H1 (cell line): ENCODE data around the gene PRDM1. TPM values are rescaled to one million over a fixed set of nuclear protein-coding genes. Genes with fewer than 3 reads are reported as not detected.

Source experiments
- CTCF ChIA-PET: fragments of 300-600 bp; sonication (Branson Sonifier 250); formaldehyde crosslinking; loops from one replicate; lab custom pipeline; 2021; ENCODE audit not compliant: partially characterized antibody; lab: Charles Lee
- POLR2A ChIA-PET: fragments of 300-600 bp; sonication (Branson Sonifier 250); formaldehyde crosslinking; loops from one replicate; lab custom pipeline; 2021; ENCODE audit warnings: inconsistent platforms; ENCODE audit not compliant: partially characterized antibody; lab: Charles Lee
- DNase-seq, 2 experiments: peaks; one replicate each; pipeline versions ENCODE4 v3.0.0 to v3.0.0-alpha.2; 2010 to 2022; ENCODE audit warnings: low spot score in 2 of 2, low read depth in 1 of 2, mixed read lengths in 1 of 2
- FAIRE-seq: peaks from 2 replicates; lab custom pipeline; 2011; peaks lifted over from hg19 to GRCh38; lab: Jason Lieb, UNC
- H2AFZ ChIP-seq: 2 replicates; pipeline ENCODE4 v1.8.1; 2012; ENCODE audit warnings: low read length, inconsistent platforms
- H2AK5ac ChIP-seq: 2 replicates; pipeline ENCODE4 v1.6.1; 2013; ENCODE audit warnings: low read depth, low read length
- H2BK120ac ChIP-seq: replicated peaks from 2 replicates; pipeline ENCODE3; 2013; ENCODE audit warnings: low read depth, low read length, inconsistent platforms
- H2BK12ac ChIP-seq: 2 replicates; pipeline ENCODE4 v1.6.1; 2013; ENCODE audit warnings: low read depth, low read length
- H2BK15ac ChIP-seq: 2 replicates; pipeline ENCODE4 v1.6.1; 2013; ENCODE audit warnings: low read length
- H2BK20ac ChIP-seq: 2 replicates; pipeline ENCODE4 v1.6.1; 2013; ENCODE audit warnings: low read length
- H2BK5ac ChIP-seq: 2 replicates; pipeline ENCODE4 v1.6.1; 2013; ENCODE audit warnings: low read depth, low read length
- H3K14ac ChIP-seq: 2 replicates; pipeline ENCODE4 v1.6.1; 2013; ENCODE audit warnings: inconsistent platforms; ENCODE audit not compliant: insufficient read length
- H3K18ac ChIP-seq: 2 replicates; pipeline ENCODE4 v1.6.1; 2013; ENCODE audit warnings: low read length; ENCODE audit errors: extremely low read depth
- H3K23ac ChIP-seq: 2 replicates; pipeline ENCODE4 v1.6.1; 2013; ENCODE audit warnings: inconsistent platforms; ENCODE audit not compliant: insufficient read length
- H3K23me2 ChIP-seq: 2 replicates; pipeline ENCODE4 v1.6.1; 2013; ENCODE audit warnings: low read depth, low read length
- H3K27ac ChIP-seq: 2 replicates; pipeline ENCODE4 v1.6.1; 2011; ENCODE audit warnings: low read depth, low read length, inconsistent platforms
- H3K27me3 ChIP-seq, 4 experiments: replicated peaks in 1 of 4; 1 replicate in 1 of 4; 2 replicates in 3 of 4; pipeline versions ENCODE4 v1.6.1 to v1.8.1; 2011 to 2013; ENCODE audit warnings: low read length in 3 of 4, mild to moderate bottlenecking in 3 of 4, inconsistent platforms in 2 of 4, mixed read lengths in 2 of 4, moderate library complexity in 1 of 4; ENCODE audit not compliant: control insufficient read depth in 3 of 4, insufficient read depth in 3 of 4; ENCODE audit errors: extremely low read depth in 1 of 4
- H3K36me3 ChIP-seq, 4 experiments: 2 replicates each; pipeline versions ENCODE4 v1.6.1 to v1.8.1; 2011 to 2013; ENCODE audit warnings: mild to moderate bottlenecking in 4 of 4, low read length in 3 of 4, moderate library complexity in 2 of 4, control low read depth in 1 of 4, inconsistent platforms in 1 of 4; ENCODE audit not compliant: insufficient read depth in 4 of 4, control insufficient read depth in 2 of 4
- H3K4ac ChIP-seq: replicated peaks from 2 replicates; pipeline ENCODE3; 2013; ENCODE audit warnings: low read length, low read depth, mixed read lengths, inconsistent platforms; ENCODE audit not compliant: insufficient read length
- H3K4me1 ChIP-seq, 4 experiments: replicated peaks in 1 of 4; 1 replicate in 1 of 4; 2 replicates in 3 of 4; pipeline versions ENCODE4 v1.6.1 to v1.8.1; 2011 to 2013; ENCODE audit warnings: low read length in 3 of 4, inconsistent platforms in 2 of 4, mixed read lengths in 1 of 4; ENCODE audit not compliant: insufficient read depth in 4 of 4, control insufficient read depth in 3 of 4
- H3K4me2 ChIP-seq, 2 experiments: 2 replicates each; pipeline versions ENCODE4 v1.6.1 to v1.8.1; 2011 to 2013; ENCODE audit warnings: low read depth in 2 of 2, low read length in 2 of 2, control low read depth in 1 of 2, inconsistent platforms in 1 of 2, mild to moderate bottlenecking in 1 of 2; ENCODE audit not compliant: insufficient read depth in 1 of 2
- H3K4me3 ChIP-seq, 4 experiments: fragments of 200-600, 300-600 bp in 1 of 4; sonication (generic), shearing (Covaris generic), sonication (Bioruptor Twin) in 1 of 4; 2 replicates each; pipeline versions ENCODE4 v1.5.1 to v1.8.1; 2011 to 2016; ENCODE audit warnings: low read length in 4 of 4, low read depth in 3 of 4, control low read depth in 2 of 4, inconsistent platforms in 2 of 4, mild to moderate bottlenecking in 2 of 4, mixed read lengths in 1 of 4, moderate library complexity in 1 of 4; ENCODE audit not compliant: insufficient read depth in 2 of 4; ENCODE audit errors: extremely low read depth in 1 of 4
- H3K56ac ChIP-seq: replicated peaks from 2 replicates; pipeline ENCODE3; 2013; ENCODE audit warnings: low read depth, mild to moderate bottlenecking, mixed read lengths, low read length, inconsistent platforms; ENCODE audit not compliant: insufficient read length
- H3K79me1 ChIP-seq: 2 replicates; pipeline ENCODE4 v1.6.1; 2013; ENCODE audit warnings: low read depth, low read length, control low read depth
- H3K79me2 ChIP-seq, 2 experiments: 2 replicates each; pipeline versions ENCODE4 v1.6.1 to v1.8.1; 2012 to 2013; ENCODE audit warnings: low read length in 2 of 2, mild to moderate bottlenecking in 2 of 2, inconsistent platforms in 1 of 2; ENCODE audit not compliant: insufficient read depth in 2 of 2, control insufficient read depth in 1 of 2
- H3K9ac ChIP-seq, 4 experiments: replicated peaks in 1 of 4; 1 replicate in 1 of 4; 2 replicates in 3 of 4; pipeline versions ENCODE4 v1.6.1 to v1.8.1; 2011 to 2013; ENCODE audit warnings: low read depth in 3 of 4, low read length in 3 of 4, control low read depth in 2 of 4, mild to moderate bottlenecking in 2 of 4, moderate library complexity in 2 of 4, inconsistent platforms in 1 of 4; ENCODE audit errors: extremely low read depth in 1 of 4
- H3K9me3 ChIP-seq, 2 experiments: 2 replicates each; pipeline versions ENCODE4 v1.6.1 to v1.8.1; 2012 to 2013; ENCODE audit warnings: mild to moderate bottlenecking in 2 of 2, moderate library complexity in 2 of 2, control low read depth in 1 of 2, inconsistent platforms in 1 of 2, low read depth in 1 of 2, low read length in 1 of 2, mixed read lengths in 1 of 2; ENCODE audit not compliant: insufficient read depth in 2 of 2
- H4K20me1 ChIP-seq, 2 experiments: replicated peaks in 1 of 2; 2 replicates each; pipeline versions ENCODE3 to v1.8.1; 2011 to 2013; ENCODE audit warnings: inconsistent platforms in 2 of 2, low read length in 2 of 2, mild to moderate bottlenecking in 1 of 2; ENCODE audit not compliant: insufficient read depth in 2 of 2, control insufficient read depth in 1 of 2
- H4K5ac ChIP-seq: 2 replicates; pipeline ENCODE4 v1.6.1; 2013; ENCODE audit warnings: low read length, low read depth, mixed read lengths, inconsistent platforms; ENCODE audit not compliant: insufficient read length
- H4K8ac ChIP-seq: 2 replicates; pipeline ENCODE4 v1.8.0; 2013; ENCODE audit warnings: mild to moderate bottlenecking, moderate library complexity, low read length, inconsistent platforms; ENCODE audit not compliant: insufficient read depth; ENCODE audit errors: extremely low read depth
- H4K91ac ChIP-seq: replicated peaks from 2 replicates; pipeline ENCODE3; 2013; ENCODE audit warnings: low read length, mixed read lengths, inconsistent platforms; ENCODE audit not compliant: insufficient read length
- WGBS, 2 experiments: shearing (Covaris generic) in 1 of 2; methylation state at CpG; one replicate each; pipeline versions ENCODE4 v1.1.6 to v1.1.7; 2013 to 2015; ENCODE audit warnings: low lambda C conversion rate in 2 of 2, mixed read lengths in 2 of 2, inconsistent platforms in 1 of 2, low coverage in 1 of 2, missing lambda C conversion rate in 1 of 2; ENCODE audit not compliant: insufficient replicate concordance in 2 of 2, insufficient coverage in 1 of 2, insufficient read length in 1 of 2; ENCODE audit errors: extremely low coverage in 1 of 2, missing lambda C conversion rate in 1 of 2; 5-methylcytosine and 5-hydroxymethylcytosine counted together
- polyA plus RNA-seq, 7 experiments: library from polyadenylated mRNA; depleted of rRNA in 3 of 7; stranded (reverse) in 5 of 7; unstranded in 2 of 7; fragments of >200 nt in 5 of 7; fragments of 200-250 nt in 2 of 7; gene quantifications; 1 replicate in 5 of 7; 2 replicates in 1 of 7; 4 replicates in 1 of 7; pipeline versions ENCODE4 v1.2.1 to v1.2.3, GENCODE V29; 2011 to 2013; ENCODE audit warnings: missing spikeins in 2 of 7, mixed read lengths in 2 of 7
- total RNA-seq: library from RNA; stranded (reverse); fragmentation: NEBNext Ultra II Directional; extraction: Animal tissue kit (Norgen Biotek cat#: 25700); gene quantifications from 2 replicates; pipeline ENCODE4 v1.2.1, GENCODE V29; 2021

PRDM1 gene
- total and polyA plus RNA-seq, 2 of the 8 experiments (the other 6 are each of a cell fraction or from before 2014, with no cell fraction given), result 0.21 to 0.74 TPM

DNA sequence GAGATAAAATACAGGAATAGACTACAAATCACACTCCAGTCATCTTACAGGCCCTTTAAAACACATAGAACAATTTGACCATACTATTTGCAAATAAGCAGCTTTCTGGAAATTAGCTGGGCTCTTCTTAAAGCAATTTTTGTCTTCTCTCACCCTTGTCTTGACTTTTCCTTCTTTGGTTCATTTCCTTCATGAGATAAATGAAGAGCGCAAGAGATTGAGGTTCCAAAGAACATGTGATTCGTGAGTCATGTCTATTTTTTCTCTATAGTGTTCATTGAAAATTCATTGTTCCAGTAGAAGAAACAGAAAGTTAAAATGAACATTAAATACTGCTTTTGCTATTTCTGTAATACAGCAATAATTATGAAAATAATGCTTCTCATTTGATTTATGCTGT, 33.9 kb downstream of the PRDM1 start:
- 84% methylated on average over 2 of the region's 2 CpGs; no CpG with 5 or more reads in 1 of the 2 experiments for WGBS, 2 experiments
- H4K20me1 ChIP-seq, result no peaks in the 10 kb centered on the region
- H3K79me2 ChIP-seq, result no peaks in the 10 kb centered on the region
- DNase-seq, result no peak
- H2BK12ac ChIP-seq, result no peak overlapping the region
- no peak overlapping the region for H3K56ac ChIP-seq
- H2AFZ ChIP-seq, result no peak overlapping the region
- no peak overlapping the region for H4K5ac ChIP-seq
- no peaks in the 10 kb centered on the region for H3K23me2 ChIP-seq
- no peak overlapping the region for H3K4ac ChIP-seq
- POLR2A ChIA-PET, result no interaction called here
- no peak overlapping the region for H2AK5ac ChIP-seq
- no peak overlapping the region for H2BK20ac ChIP-seq
- H4K91ac ChIP-seq, result no peak overlapping the region
- no peak overlapping the region for H3K9ac ChIP-seq
- H2BK15ac ChIP-seq, result no peak overlapping the region
- no peak overlapping the region for H3K4me3 ChIP-seq
- H3K9me3 ChIP-seq, result no peaks in the 10 kb centered on the region
- H2BK5ac ChIP-seq, result no peak overlapping the region
- no peaks in the 10 kb centered on the region for H3K36me3 ChIP-seq
- H3K18ac ChIP-seq, result no peak overlapping the region
- FAIRE-seq, result no peak
- no peak overlapping the region for H4K8ac ChIP-seq
- no peak overlapping the region for H2BK120ac ChIP-seq
- H3K27ac ChIP-seq, result no peak overlapping the region
- H3K4me1 ChIP-seq, result no peaks in the 10 kb centered on the region
- H3K27me3 ChIP-seq, result no peaks in the 10 kb centered on the region
- no peak overlapping the region for H3K4me2 ChIP-seq
- CTCF ChIA-PET, result interaction anchor here (2.1 kb wide), 1 partner anchor 105 kb away, joined by 5 read pairs; no protein-coding TSS in a partner anchor
- H3K23ac ChIP-seq, result no peak overlapping the region
- H3K14ac ChIP-seq, result no peak overlapping the region
- H3K79me1 ChIP-seq, result no peaks in the 10 kb centered on the region
